HEK293T (cell line): ENCODE data around the gene NPAS3.

Experiments used
- ARNT ChIP-seq: fragments of 450-650 bp; IDR thresholded peaks from 2 replicates; pipeline ENCODE4 v1.6.1; 2017; ENCODE audit warnings: mild to moderate bottlenecking
- BHLHE40 ChIP-seq: fragments of 450-650 bp; IDR thresholded peaks from 2 replicates; pipeline ENCODE4 v1.6.1; 2016; ENCODE audit warnings: mild to moderate bottlenecking, moderate library complexity, borderline replicate concordance
- FOXA1 ChIP-seq: fragments of 450-650 bp; IDR thresholded peaks from 2 replicates; pipeline ENCODE4 v1.6.1; 2016; ENCODE audit warnings: mild to moderate bottlenecking
- FOXM1 ChIP-seq: fragments of 450-650 bp; IDR thresholded peaks from 2 replicates; pipeline ENCODE4 v1.6.1; 2017; ENCODE audit warnings: mild to moderate bottlenecking, borderline replicate concordance
- HDGF ChIP-seq: fragments of 450-650 bp; IDR thresholded peaks from 2 replicates; pipeline ENCODE4 v1.6.1; 2017; ENCODE audit warnings: antibody characterized with exemption, borderline replicate concordance
- L3MBTL2 ChIP-seq: fragments of 450-650 bp; conservative IDR thresholded peaks from 2 replicates; pipeline ENCODE4 v1.6.1; 2016; ENCODE audit warnings: mild to moderate bottlenecking
- NFRKB ChIP-seq: fragments of 450-650 bp; IDR thresholded peaks from 2 replicates; pipeline ENCODE4 v1.6.1; 2016; ENCODE audit warnings: mild to moderate bottlenecking, moderate library complexity
- SP1 ChIP-seq: fragments of 450-650 bp; IDR thresholded peaks from 2 replicates; pipeline ENCODE4 v1.6.1; 2017
- SUZ12 ChIP-seq: fragments of 450-650 bp; IDR thresholded peaks from 2 replicates; pipeline ENCODE4 v1.6.1; 2016; ENCODE audit warnings: mild to moderate bottlenecking
- TF ChIP-seq, protein P1 (sequence below): fragments of 450-650 bp; IDR thresholded peaks from 2 replicates; pipeline ENCODE4 v1.6.1; 2016

DNA sequence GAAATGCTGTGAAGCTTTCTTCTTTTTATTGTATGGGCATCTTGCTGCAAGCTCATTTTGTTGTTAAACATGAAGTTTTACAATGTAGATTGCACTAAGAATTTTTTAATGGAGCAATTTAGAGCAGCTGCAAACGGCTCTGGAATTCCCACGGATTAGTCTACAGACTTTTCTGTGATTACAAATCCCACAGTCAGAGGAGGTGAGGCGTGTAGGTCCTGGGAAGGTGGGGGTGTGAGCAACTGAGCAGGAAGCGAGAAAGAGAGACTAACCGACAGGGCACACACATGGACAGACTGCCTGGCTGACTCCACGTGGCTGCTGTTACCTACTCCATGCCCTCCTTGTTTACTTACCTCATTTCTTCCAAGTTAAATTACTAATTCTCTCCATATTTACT lies 348.5 kb downstream of the NPAS3 start:
- TF ChIP-seq HDGF: no peak
- no peak for TF ChIP-seq SP1
- no peak for TF ChIP-seq BHLHE40
- no peak for TF ChIP-seq ARNT
- TF ChIP-seq L3MBTL2: no peak
- TF ChIP-seq FOXA1: no peak
- TF ChIP-seq FOXM1: no peak
- no peak for TF ChIP-seq NFRKB
- TF ChIP-seq SUZ12: no peak
- TF ChIP-seq, protein P1, sequence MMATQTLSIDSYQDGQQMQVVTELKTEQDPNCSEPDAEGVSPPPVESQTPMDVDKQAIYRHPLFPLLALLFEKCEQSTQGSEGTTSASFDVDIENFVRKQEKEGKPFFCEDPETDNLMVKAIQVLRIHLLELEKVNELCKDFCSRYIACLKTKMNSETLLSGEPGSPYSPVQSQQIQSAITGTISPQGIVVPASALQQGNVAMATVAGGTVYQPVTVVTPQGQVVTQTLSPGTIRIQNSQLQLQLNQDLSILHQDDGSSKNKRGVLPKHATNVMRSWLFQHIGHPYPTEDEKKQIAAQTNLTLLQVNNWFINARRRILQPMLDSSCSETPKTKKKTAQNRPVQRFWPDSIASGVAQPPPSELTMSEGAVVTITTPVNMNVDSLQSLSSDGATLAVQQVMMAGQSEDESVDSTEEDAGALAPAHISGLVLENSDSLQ: no peak
